Stimulated activated CD8-positive, alpha-beta memory T cell treated with anti-CD3 and anti-CD28 coated beads, Interleukin-7, amount 100 ng/mL, for 1 hour (primary cell): ENCODE results near the gene APOL1.
"Not testable (repeated sequence)": the region's sequence is repeated elsewhere in the genome, so short reads cannot be mapped to it uniquely, and the experiment has no call there.

Source experiments
- DNase-seq, 2 donors: peaks; one replicate each; pipeline ENCODE4 v3.0.0-alpha.2; 2020; ENCODE audit warnings: low read depth in 2 of 2

Gene APOL1

DNA sequence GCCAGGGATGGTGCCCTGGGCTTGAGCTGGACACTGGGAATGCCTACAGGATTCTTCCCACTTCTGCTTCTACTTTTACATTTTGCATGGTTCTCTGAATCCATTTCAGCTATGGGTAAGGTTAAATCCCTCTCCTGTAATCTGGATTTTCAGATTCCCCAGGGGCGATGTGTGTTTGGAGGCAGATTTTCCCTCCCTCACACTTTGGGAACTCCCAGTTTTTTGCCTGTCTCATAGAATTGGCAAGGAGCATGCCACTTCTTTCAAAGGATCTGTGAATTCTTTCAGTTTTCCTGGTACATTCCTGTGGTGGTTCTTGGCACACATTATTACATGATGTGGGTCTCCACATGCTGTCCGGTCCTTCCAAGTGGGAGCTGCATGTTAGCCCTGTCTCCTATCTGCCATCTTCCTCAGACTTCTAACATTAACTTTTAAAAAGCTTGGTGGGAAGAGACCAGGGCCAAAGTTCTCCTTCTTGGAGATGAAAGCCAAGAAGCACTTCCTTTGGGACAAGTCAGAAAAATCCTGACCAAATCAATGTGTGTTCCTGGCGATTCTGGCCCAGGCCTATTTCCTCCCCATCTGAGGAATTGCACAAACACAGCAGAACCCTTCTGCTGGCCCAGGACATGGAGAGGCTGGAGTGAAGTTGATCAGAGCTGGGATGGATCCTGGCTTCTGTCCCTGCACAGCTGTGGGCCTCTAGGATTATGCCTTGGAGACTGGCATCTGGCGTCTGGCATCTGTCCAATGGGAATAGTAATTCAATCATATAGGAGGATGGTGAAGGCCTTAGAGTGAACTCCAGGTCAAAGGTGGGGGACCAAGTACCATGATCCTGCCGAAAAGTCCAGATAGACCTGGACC, 8.2 kb upstream of the APOL1 start:
- DNase-seq: no peak

DNA sequence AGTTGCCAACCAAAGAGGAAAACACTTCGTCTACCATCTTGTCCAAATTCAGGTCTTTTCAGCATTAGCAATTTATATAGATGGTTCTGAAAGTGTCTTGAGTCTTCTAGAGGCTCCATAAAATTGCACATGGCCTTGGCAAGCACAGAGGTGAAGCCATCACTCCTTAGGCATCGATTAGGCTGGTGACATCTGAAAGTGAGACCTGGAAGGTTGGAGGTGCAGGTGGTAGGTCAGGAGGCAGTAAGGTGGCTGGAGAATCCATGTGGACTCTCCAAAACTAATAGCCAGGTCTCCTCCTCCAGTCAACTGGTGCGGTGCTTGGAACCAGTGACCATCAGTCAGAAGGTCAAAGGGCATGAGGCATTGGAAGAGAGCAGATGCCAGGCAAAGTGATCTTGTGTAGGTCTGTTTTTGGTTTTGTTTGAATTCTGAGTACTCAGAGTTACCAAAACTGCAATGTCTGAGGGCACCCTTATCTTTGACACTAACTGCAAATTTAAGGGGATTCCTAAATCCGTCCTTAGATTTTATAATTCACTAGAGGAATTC, 7.1 kb upstream of the APOL1 start:
- no peak for DNase-seq

DNA sequence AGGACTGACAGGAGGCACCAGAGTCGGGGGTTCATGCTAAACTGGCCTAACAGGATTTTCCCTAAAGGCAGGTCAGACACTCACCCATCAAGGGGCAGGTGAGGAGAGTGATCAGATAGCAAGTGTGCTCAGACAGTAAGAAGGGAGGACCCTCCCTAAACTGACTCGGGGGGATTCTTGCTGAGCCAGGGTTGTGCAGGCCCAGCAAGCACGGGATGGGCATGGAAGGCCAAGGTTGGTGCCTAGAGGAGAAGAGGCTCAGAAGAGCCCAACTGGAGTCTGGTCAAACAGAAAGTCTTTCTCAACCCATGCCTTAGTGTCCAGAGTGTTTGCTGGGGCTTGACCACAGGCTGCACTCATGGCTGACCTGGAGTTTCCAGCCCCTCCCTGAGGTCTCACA, 6.2 kb upstream of the APOL1 start:
- no peak for DNase-seq

DNA sequence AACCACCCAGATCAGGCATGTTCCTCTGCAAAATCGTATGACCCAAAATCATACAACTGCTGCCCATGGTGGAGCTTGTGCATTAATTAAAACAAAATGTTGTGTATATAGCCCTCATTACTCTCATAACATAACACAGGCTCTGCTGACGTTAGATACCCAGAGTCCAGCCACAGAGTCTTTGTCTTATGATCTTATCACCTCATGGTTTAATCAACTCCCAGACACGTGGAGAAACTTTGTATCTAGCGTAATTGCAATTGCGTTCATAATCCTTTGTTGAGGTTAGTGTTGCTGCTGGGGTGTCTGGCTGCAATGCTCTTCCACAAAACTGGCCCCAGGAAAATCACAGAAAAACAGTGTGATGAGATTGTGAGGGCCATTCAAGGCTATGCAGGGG, 5.0 kb upstream of the APOL1 start:
- no peak for DNase-seq

DNA sequence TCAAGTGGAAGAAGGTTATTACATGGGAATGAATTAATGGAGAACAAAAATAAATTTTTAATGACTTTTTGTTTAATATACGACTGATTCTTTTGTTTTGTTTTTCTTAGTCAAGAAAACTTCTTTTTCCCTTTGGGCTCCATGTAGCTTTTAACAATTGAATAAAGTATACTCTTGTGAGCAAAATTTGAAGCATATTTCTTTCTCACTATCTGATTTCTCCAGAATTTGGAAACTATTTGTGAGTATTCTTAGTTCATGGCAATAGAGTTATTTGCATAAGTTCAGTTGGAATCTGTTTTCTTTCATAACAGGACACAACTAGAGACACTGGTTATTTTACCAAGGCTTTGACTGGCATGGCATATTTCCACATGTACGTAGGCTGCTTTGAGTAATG, 3.8 kb upstream of the APOL1 start:
- no peak for DNase-seq

DNA sequence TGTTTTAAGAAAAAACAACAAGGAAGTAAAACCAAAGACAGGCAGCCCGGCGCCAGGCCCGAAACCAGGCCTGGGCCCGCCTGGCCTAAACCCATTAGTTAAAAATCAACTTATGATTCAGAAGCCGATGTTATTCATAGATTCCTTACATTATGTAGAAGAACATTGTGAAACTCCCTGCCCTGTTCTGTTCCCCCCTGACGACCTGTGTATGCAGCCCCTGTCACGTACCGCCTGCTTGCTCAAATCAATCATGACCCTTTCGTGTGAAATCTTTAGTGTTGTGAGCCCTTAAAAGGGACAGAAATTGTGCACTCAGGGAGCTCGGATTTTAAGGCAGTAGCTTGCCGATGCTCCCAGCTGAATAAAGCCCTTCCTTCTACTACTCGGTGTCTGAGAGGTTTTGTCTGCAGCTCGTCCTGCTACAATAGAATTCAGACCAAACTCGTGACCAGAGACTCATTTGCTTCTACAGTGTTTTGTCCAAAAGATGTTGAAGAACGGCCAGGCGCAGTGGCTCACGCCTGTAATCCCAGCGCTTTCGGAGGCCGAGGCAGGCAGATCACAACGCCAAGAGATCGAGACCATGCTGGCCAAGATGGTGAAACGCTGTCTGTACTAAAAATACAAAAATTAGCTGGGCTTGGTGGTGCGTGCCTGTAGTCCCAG, 2.5 kb upstream of the APOL1 start:
- not testable (repeated sequence) for DNase-seq

DNA sequence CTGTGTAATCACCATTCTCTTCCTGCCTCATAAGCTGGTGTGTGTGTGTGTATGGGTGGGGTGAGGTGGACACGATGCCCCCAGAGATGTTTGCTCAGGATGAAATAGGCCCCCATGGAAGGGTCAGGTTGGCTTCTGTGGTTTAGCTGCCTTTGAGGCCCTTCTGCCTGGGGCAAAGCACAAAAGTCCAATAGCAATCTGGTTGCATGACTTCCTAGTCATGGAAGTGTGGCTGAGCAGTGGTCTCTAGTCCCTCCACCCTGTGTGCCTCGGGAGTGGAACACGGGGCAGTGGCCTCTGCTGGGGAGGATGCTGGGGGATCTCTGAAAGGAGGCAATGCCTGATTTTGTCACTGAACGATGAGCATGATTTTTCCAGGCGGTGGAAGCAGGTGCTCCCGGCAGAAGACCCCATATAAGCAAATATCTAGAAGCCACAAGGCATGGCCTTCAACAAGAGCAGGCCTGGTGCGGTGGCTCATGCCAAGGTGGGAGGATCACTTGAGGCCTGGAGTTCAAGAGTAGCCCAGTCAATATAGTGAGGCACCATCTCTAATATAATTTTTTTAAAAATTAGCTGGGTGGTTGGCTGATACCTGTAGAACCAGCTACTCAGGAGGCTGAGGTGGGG, 839 bp upstream of the APOL1 start:
- DNase-seq: not testable (repeated sequence)

DNA sequence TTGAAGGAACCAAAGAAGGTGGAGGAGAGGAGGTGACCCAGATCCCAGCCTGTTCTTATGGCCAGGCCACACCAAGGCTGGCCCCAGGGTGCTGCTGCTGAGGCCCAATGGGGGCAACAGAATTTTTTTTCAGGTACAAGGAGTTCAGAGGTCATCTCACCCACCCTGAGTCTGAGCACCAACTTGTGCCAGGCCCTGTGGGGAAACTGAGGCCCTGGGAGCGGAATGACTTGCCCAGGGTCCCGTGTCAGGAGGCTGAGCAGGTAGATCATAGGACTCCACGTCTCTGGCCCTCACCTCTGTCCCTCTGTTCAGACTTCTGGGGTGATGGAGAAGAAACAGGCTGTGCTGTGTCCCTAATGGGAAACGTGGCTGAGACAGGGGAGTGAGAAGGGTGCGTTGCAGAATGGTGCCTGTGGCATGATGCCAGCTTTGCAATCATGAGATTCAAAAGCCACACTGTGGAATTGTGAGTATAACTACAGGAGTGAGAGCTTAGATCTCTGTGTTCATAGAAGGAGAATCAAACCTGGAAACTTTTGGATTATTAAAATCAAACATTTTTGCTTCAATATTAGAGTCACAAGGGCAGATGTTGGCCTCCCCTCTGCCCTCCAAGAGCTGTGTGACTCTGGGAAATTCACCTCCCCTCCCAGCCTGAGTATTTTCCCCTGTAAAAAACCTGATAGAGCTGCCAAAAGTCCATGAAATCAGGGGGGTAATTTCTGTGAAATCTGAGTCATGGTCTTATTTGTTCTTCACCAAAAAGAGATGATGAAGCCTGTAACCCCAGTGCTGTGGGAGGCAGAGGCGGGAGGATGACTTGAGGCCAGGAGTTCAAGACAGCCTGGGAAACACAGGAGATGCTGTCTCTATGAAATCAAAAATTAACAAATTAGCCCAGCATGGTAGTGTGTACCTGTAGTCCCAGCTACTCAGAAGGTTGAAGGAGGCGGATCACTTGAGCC, 874 bp downstream of the APOL1 start:
- no peak for DNase-seq

DNA sequence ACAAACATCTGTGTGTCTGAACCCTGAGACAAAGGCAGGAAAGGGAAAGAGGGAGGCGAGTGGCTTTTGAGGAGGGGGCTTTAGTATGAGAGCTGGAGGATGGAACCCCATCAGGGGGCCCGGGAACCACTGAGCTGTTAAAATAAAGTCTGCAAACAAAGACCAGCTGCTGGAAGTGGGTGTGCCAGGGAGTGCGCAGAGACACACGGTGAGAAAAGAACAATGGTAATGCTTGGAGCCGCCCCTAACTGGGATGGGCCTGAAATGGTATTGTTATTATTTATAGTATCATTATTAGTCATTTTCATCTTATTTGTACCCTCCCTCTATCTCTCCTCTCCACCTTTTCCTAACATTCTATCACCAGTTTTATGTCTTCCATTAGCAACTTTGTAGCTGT, 2.6 kb downstream of the APOL1 start:
- not testable (repeated sequence) for DNase-seq

DNA sequence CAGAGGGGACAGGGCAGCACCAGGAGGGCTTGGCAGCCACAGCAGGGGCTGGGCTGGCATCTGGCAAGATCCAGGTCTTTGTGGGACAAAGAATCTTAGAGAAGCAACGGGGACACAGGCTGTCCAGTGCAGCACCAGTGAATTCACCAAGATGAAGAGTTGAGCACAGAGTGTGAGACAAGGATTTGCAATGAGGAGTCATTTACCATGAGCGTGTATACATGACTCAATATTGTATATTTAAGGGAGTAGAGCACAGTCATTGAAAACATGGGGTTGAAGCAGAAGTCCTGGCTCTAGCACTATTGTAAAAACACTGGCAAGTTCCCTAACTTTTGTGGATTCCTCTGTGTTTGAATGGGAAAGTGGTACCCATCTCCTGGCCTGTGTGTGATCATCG, 3.5 kb downstream of the APOL1 start:
- no peak for DNase-seq

DNA sequence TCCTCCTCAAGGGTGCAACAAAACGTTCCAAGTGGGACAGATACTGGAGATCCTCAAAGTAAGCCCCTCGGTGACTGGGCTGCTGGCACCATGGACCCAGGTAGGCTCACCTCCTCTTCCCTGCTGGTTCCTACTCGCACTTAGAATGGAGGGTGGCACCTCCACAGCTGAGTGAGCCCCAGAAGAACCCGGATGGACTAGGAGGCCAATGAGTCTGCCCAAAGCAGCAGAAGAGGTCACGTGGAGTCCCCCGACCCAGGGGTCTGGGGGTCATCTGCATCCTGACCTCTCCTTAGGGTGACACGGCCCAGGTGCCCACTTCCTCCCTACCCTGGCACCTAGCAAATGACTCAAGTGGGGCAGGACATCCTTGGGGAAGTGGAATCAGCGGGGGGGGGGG, 4.4 kb downstream of the APOL1 start:
- DNase-seq: no peak

DNA sequence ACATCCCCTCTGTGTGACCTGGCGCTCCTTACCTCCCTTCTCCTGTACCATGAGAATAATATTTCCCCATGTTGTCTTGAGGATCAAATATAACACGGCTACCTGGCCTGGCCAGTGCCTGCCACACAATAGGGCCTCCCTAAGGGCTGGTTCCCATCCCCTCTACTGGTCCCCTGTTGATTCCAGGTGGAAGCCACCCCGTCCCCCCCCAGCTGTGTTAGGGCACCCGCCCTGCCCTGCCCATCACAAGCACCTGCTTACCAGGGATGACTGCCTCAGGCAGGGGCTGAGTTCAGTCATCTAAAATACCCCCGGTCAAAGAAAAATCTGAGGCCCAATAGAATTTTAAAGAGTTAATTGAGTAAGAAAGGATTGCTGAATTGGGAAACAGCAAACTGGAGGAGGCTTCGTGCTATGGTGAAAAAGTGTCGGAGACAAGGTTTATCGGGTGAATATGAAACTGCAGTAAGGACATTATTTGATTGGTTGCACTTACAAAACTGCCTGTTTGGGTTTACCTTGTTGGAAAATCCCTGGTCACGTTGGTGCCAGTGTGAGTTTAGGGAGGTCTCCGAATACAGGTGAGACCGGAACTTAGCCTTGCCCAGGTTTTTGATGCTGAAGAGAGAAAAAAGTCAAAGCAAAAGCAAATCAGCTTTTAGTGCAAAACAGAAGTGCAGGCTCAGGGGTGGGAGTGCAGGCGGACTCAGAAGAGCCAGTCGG, 5.2 kb downstream of the APOL1 start:
- DNase-seq: no peak

DNA sequence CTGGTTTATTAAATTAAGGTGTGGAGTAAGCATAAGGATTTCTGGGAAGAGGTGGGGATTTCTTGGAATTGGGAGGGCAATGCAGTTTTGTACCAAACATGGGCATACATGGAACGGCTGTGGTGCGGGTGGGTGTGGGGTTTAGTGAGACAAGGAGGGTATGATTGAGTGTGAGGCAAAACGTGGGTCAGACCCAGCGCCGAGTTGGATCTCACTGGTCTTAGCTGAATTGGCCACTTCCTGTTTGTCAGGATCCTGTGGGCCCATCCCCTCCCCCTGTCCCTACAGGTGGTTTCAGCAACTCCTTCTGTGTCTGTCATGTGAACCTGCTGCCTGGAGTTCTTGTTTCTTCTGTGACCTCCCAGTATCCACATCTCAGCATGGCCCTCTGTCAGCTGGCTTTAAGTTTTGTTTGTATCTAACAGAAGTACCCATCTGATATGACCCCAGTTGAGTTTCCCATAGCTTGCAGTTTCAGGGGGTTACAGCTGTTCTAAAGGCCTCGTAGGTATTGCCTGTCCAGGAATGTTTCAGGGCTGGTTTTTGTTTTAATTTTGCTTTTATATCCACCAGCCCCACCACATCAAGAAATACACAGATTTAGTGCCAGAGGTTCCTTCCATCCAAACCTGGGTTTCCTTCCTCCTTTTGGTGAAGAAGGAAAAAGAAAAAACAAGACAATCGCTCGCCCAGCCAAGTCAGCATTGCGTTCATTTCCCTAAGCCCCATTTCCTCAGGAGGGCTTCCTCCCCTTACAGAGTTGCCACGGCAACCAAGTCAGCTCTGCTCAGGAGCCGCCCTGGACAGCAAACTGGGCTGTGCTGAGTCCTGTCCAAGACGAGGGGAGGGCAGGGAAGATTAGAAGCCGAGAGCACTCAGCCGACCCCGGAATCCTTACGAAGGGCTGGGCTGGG, 6.0 kb downstream of the APOL1 start:
- DNase-seq: no peak

DNA sequence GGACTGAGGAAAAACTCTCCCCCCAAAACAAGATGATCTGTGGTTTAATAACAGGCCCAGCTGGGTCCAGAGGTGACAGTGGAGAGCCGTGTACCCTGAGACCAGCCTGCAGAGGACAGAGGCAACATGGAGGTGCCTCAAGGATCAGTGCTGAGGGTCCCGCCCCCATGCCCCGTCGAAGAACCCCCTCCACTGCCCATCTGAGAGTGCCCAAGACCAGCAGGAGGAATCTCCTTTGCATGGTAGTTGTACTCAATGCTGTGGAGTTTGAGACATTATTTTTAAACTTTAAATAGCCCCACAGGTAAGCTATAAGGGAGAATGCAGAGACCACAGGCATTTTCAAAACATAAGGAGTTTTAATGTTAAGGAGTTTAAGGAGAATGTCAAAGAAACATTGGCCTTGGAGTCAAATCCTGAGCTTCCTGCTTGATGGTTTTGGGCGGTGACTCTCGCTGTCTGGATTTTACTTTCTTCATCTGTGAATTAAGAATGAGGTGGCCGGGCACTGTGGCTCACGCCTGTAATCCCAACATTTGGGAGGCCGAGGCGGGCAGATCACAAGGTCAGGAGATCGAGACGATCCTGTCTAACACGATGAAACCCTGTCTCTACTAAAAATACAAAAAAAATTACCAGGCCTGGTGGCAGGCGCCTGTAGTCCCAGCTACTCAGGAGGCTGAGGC, 6.8 kb downstream of the APOL1 start:
- DNase-seq: no peak

DNA sequence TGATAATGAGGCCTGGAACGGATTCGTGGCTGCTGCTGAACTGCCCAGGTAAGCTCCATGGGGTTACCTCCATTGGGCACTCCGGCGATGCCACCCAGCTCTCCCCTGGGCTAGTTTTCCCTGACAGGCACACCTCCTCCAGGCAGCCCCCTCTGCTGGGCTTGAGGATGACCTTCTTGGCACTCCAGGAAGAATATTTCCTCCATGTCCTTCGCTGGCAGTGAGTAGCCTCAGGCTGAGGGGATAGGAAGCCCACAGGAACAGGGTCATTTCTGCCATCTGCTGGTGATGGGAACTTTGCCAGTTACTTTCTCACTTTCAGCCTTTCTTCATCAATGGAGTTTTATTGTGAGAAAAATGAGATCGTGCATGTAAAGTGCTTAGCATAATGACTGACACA, 8.7 kb downstream of the APOL1 start:
- not testable (repeated sequence) for DNase-seq

DNA sequence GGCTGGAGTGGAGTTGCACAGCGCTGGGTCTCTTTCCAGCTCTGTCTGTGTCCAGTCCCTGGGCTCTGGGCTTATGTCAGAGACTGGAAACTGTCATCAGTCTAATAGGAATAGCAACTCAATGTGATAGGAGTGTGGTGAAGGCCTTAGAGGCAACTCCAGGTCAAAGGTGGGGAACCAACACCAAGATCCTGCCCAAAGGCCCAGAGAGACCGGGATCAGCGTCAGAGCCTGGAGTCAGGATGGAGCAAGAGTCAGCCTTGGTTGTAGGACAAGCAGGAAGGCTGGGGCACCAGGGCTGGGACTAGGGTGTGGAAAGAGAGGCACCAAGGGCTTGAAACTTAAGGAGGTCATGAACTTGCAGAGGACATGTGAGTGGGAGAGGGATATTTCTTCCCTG, 9.4 kb downstream of the APOL1 start:
- not testable (repeated sequence) for DNase-seq

DNA sequence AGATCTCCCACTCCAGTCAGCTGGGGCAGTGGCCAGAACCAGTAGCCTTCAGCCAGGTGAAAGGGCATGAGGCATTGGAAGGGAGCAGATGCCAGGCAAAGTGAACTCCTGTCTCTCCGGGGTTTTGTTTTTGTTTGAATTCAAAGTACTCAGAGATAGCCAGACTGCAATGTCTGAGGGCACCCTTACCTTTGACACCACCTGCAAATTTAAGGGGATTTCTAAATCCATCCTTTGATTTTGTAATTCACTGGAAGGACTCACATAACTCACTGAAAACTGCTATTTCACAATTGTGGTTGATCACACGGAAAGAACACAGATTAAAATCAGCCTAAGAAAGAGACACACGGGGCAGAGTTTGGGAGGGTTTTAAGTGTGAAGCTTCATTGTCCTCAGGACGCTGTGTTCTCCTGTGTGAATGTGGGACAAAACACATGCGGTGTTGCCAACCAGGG, 10.3 kb downstream of the APOL1 start:
- DNase-seq: not testable (repeated sequence)

DNA sequence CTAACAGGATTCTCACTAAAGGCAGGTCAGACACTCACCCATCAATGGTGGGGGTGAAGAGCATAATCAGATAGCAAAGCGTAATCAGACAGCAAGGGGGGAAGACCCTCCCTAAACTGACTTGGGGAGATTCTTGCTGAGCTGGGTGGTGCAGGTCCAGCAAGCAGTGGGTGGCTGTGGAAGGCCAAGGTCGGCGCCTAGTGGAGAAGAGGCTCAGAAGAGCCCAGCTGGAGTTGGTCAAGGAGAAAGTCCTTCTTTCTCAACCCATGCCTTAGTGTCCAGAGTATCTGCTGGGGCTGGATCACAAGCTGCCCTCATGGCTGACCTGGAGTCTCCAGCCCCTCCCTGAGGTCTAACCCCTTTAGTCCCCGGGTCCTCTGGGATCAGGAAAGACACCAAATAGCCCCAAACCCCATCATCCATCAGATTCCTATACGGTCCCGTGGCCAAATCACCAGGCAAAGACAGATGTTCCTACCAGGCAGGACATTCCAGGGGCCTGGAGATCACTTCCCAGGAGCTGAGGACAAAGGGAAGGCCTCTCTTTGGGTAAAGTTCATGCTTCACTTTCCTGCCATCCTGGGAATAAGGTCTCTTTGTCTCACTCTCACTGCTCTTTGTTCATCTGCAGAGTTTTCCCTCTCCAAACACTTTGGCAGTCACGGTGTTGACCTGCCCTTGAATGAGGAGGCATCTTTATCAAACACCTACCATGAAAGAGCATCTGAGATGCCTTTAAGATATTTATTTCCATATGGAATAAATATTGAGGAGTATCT, 11.1 kb downstream of the APOL1 start:
- DNase-seq: not testable (repeated sequence)
